ENCODE data around the gene SRGN. TPM values are rescaled to one million over a fixed set of nuclear protein-coding genes. Genes with fewer than 3 reads are reported as not detected.
A peak's percentile ranks its signal among the peaks of the same experiment; 100 is the strongest.
"Not testable (repeated sequence)": the region's sequence is repeated elsewhere in the genome, so short reads cannot be mapped to it uniquely, and the experiment has no call there.

Gene SRGN, protein sequence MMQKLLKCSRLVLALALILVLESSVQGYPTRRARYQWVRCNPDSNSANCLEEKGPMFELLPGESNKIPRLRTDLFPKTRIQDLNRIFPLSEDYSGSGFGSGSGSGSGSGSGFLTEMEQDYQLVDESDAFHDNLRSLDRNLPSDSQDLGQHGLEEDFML
- total RNA-seq, result 10 to 100 TPM; 15.6 to 54.6 (median 43.9) TPM
- long read RNA-seq, donor 1, transcript SRGN-201 (3 exons, 1,208 nt), result major isoform, 12 of 14 reads
- long read RNA-seq, donor 1, partial matches to known transcripts, result 1 of 14 reads
- long read RNA-seq, donor 1, other reads (novel, unspliced or antisense), result 1 of 14 reads
- long read RNA-seq, donor 2, transcript SRGN-201 (3 exons, 1,208 nt), result major isoform, 27 of 28 reads
- long read RNA-seq, donor 2, partial matches to known transcripts, result 1 of 28 reads
- long read RNA-seq, donor 2, other reads (novel, unspliced or antisense), result 0 of 28 reads

DNA sequence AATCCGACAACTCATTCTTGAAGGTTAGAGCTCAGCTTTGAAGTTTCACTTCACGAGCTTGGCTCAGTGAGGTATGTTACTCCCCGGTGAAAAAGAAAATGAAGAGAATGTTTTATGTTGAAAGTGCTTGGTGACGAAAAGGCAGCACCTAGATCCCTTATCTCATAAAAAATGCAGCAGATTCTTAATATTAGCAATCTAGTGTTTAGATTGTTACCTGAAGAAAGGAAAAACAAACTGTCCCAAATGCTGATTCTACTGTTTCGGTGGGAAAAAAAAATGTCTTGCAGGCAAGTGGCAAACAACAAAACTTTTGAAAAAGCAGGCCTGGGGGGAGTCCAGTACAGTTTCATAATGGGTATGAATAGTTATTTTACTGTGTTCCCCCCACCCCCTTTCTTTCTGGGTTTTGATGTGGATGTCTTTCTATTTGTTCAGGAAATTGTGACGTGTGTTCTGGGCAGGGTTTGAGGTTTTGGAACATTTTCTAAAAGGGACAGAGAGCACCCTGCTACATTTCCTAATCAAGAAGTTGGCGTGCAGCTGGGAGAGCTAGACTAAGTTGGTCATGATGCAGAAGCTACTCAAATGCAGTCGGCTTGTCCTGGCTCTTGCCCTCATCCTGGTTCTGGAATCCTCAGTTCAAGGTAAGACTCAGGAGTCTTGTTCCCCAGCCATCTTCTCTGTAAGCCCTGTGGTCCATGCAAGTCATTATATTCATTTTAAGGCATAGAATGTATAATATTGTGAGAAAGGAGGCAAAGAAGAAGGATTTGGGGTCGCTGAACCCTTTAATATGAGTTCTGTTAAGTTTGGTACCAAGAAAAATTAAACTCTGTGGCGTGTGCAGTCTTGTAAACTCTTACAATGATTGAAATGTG is at the start of gene SRGN:
Gene SRGN (plus strand): TSS at position 514 of the 881 bp plus-strand sequence. CDS start 55 bp downstream, at position 569.
- intact Hi-C loops (cut with DNase I, micrococcal nuclease), result loop anchor here in 1 of 2 donors (10.0 kb wide), 1 partner anchor 83 kb away; no protein-coding TSS in a partner anchor
- Histone ChIP-seq H3K4me1 (ENCODE audit: low read depth) (no peaks in the 10 kb centered on the region), H3K4me3 (no peak within 1 kb of the TSS), H3K36me3 (ENCODE audit: low read depth) (no peaks in the 10 kb centered on the region), H3K9me3 (no peaks in the 10 kb centered on the region)
- ATAC-seq, result peak; percentile 76
- TF ChIP-seq, protein P1, sequence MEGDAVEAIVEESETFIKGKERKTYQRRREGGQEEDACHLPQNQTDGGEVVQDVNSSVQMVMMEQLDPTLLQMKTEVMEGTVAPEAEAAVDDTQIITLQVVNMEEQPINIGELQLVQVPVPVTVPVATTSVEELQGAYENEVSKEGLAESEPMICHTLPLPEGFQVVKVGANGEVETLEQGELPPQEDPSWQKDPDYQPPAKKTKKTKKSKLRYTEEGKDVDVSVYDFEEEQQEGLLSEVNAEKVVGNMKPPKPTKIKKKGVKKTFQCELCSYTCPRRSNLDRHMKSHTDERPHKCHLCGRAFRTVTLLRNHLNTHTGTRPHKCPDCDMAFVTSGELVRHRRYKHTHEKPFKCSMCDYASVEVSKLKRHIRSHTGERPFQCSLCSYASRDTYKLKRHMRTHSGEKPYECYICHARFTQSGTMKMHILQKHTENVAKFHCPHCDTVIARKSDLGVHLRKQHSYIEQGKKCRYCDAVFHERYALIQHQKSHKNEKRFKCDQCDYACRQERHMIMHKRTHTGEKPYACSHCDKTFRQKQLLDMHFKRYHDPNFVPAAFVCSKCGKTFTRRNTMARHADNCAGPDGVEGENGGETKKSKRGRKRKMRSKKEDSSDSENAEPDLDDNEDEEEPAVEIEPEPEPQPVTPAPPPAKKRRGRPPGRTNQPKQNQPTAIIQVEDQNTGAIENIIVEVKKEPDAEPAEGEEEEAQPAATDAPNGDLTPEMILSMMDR (IDR thresholded peaks at IDR 0.05), result no peak
- DNase-seq, result peak in 2 of 3 donors; percentile 37 to 81

DNA sequence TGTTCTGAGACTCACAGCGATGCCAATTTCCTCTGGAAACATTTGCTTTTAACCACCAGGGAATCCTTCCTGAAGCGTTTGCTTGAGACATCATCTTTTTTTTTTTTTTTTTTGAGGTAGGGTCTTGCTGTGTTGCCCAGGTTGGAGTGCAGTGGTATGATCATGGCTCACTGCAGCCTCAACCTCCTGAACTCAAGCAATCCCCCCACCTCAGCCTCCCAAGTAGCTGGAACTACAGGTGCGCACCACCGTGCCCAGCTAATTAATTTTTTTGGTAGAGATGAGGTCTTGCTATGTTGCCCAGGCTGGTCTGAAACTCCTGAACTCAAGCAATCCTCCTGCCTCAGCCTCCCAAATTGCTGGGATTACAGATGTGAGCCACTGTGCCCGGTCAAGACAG is 47.0 kb upstream of the SRGN start:
- H3K36me3 ChIP-seq (ENCODE audit: low read depth); H3K9me3 ChIP-seq; H3K4me1 ChIP-seq (ENCODE audit: low read depth); H3K4me3 ChIP-seq; intact Hi-C loops (cut with DNase I, micrococcal nuclease); DNase-seq; ATAC-seq: not testable (repeated sequence)

DNA sequence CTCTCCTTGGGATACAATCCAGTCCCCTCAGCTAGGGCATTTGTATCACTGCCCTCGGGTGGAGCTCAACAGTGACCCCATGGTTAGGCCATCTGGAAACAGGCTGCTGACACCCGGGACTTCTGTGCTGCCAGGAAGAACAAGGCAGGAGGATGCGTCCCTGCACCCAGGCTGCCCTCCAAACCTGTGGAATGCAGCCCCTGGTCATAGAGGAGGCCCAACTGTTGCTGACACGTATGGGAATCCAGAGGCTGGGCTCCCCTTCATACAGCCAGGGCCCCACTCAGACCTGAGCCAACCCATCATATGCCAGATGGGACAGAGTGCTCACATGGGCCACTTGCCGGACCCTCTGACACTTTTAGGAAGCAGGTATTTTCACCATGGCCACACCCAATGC is 45.5 kb upstream of the SRGN start:
- TF ChIP-seq, protein P1 (IDR thresholded peaks at IDR 0.05), result no peak
- no peaks in the 10 kb centered on the region for H3K9me3 ChIP-seq
- no peaks in the 10 kb centered on the region for H3K4me1 ChIP-seq (ENCODE audit: low read depth)
- H3K36me3 ChIP-seq (ENCODE audit: low read depth), result no peaks in the 10 kb centered on the region
- ATAC-seq (no peak), DNase-seq (no peak)
- H3K4me3 ChIP-seq, result no peak overlapping the region
- intact Hi-C loops (cut with DNase I, micrococcal nuclease), result no loop called here

DNA sequence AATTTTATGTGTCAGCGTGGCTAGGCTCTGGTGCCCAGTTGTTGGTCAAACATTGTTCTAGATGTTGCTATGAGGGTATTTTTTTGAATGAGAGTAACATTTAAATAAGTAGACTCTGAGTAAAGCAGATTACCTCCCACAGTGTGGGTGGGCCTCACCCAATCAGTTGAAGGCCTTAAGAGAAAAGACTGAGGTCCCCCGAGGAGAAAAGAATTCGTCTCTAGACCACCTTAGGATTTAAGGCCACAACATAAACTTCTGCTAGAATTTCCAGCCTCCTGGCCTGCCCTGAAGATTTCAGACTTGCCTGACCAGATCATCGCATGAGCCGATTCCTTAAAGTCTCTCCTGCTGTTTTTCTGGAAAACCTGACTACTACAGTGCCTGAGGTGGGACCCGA is 45.1 kb upstream of the SRGN start:
- ATAC-seq (no peak), DNase-seq (no peak)
- Histone ChIP-seq H3K9me3 (no peaks in the 10 kb centered on the region), H3K4me3 (no peak overlapping the region), H3K4me1 (ENCODE audit: low read depth) (no peaks in the 10 kb centered on the region), H3K36me3 (ENCODE audit: low read depth) (no peaks in the 10 kb centered on the region)
- intact Hi-C loops (cut with DNase I, micrococcal nuclease), result no loop called here
- TF ChIP-seq, protein P1 (IDR thresholded peaks at IDR 0.05), result no peak

DNA sequence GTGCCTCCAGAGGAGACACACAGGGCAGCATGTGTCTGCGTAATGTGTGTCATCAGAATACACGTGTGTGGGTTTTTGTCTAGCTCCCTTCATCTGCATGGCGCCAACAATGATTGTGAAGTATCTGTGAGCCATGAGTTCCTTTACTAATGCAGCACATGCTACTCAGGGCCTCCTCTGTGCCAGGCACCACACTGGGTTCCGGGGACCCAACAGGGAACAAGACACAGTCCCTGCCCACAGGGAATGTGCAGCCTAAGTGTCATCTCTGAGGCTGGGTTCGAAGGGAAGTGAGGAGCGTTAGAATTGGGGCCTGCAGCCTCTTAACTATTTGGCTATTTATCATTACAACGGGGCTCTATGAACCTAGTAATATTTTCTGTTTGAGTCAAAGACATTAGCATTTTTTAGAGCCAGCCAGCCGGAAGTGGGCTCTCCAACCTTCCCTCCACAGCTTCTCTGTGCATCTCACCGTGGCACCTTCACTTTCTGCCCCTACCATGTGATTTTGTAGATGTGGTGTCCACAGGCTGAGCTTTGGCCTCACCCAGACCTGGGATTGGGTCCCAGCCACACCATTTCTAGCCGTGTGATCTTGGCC is 43.9 kb upstream of the SRGN start:
- intact Hi-C loops (cut with DNase I, micrococcal nuclease), result no loop called here
- no peaks in the 10 kb centered on the region for H3K4me1 ChIP-seq (ENCODE audit: low read depth)
- H3K36me3 ChIP-seq (ENCODE audit: low read depth), result no peaks in the 10 kb centered on the region
- TF ChIP-seq, protein P1 (IDR thresholded peaks at IDR 0.05), result no peak
- peak; percentile 41 for ATAC-seq
- no peaks in the 10 kb centered on the region for H3K9me3 ChIP-seq
- DNase-seq, result no peak
- no peak overlapping the region for H3K4me3 ChIP-seq

Measured in mucosa of descending colon (tissue), 3 donors.